Lower lobe of right lung (tissue), 2 donors: ENCODE results near the gene S100PBP. TPM values are rescaled to one million over a fixed set of nuclear protein-coding genes. Genes with fewer than 3 reads are reported as not detected.

Experiments
- ATAC-seq, 2 donors: fragments of 200-7000 bp; cut with Tn5 transposase; one replicate each; pipeline ENCODE4 v1.9.1; 2020 to 2022; ENCODE audit warnings: mild to moderate bottlenecking in 2 of 2, moderate library complexity in 2 of 2
- DNase-seq: peaks from one replicate; pipeline ENCODE4 v3.0.0-alpha.2; 2020
- H3K27ac ChIP-seq: fragments of 200-600 bp; one replicate; pipeline ENCODE4 v1.8.0; 2022
- H3K27me3 ChIP-seq: fragments of 200-600 bp; one replicate; pipeline ENCODE4 v1.8.0; 2022; ENCODE audit warnings: low read depth
- H3K36me3 ChIP-seq: fragments of 200-600 bp; one replicate; pipeline ENCODE4 v1.8.0; 2022; ENCODE audit warnings: mild to moderate bottlenecking
- H3K4me1 ChIP-seq: fragments of 200-600 bp; one replicate; pipeline ENCODE4 v1.8.0; 2022
- H3K4me3 ChIP-seq: fragments of 200-600 bp; one replicate; pipeline ENCODE4 v1.8.0; 2022; ENCODE audit warnings: mild to moderate bottlenecking
- H3K9me3 ChIP-seq: fragments of 200-600 bp; one replicate; pipeline ENCODE4 v1.8.0; 2022
- intact Hi-C: fragments of 100-400 bp; cut with DNase I; formaldehyde crosslinking; loops from one replicate; pipeline ENCODE4 v1.11.0; 2022
- total RNA-seq: library from RNA; stranded (reverse); fragmentation: NEBNext Ultra II Directional; extraction: Animal tissue kit (Norgen Biotek cat#: 25700); gene quantifications from one replicate; pipeline ENCODE4 v1.2.1, GENCODE V29; 2021
- TF ChIP-seq, protein P1 (sequence below): fragments of 200-600 bp; IDR thresholded peaks from one replicate; pipeline ENCODE4 v1.8.0; 2022; ENCODE audit warnings: antibody characterized with exemption, mild to moderate bottlenecking
- donor health status: DM: no; HTN: yes; CAD: no; lungs with severe emphysema.

Gene S100PBP
- total RNA-seq, 1 donor from 2014 or later: 37.5 TPM

DNA sequence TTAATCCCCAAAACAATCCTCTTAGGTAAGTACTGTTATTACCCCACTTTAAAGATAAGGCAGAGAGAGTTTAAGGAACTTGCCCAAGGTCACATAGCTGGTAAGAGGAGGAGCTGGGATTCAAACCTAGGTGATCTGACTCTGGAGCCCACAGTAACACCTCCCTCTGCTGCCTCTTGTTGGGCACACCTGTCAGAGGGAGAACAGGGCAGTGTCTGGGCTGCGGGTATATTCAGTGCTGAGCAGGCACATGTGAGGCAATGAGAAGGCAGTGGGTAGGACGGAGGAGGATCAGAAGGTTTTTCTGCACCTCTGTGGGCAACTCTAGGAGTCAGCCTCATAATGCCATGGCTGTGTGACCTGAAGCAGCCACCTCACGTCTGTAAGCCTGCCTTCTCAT is 70.7 kb downstream of the S100PBP start:
- Histone ChIP-seq H3K27ac (no peak overlapping the region), H3K4me1 (peaks cover 3% of the 10 kb centered on the region), H3K36me3 (no peaks in the 10 kb centered on the region), H3K27me3 (peaks cover 74% of the 10 kb centered on the region), H3K4me3 (no peak overlapping the region), H3K9me3 (no peaks in the 10 kb centered on the region)
- intact Hi-C loops: no loop called here
- DNase-seq: no peak
- TF ChIP-seq, protein P1, sequence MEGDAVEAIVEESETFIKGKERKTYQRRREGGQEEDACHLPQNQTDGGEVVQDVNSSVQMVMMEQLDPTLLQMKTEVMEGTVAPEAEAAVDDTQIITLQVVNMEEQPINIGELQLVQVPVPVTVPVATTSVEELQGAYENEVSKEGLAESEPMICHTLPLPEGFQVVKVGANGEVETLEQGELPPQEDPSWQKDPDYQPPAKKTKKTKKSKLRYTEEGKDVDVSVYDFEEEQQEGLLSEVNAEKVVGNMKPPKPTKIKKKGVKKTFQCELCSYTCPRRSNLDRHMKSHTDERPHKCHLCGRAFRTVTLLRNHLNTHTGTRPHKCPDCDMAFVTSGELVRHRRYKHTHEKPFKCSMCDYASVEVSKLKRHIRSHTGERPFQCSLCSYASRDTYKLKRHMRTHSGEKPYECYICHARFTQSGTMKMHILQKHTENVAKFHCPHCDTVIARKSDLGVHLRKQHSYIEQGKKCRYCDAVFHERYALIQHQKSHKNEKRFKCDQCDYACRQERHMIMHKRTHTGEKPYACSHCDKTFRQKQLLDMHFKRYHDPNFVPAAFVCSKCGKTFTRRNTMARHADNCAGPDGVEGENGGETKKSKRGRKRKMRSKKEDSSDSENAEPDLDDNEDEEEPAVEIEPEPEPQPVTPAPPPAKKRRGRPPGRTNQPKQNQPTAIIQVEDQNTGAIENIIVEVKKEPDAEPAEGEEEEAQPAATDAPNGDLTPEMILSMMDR: no peak
- no peak for ATAC-seq

DNA sequence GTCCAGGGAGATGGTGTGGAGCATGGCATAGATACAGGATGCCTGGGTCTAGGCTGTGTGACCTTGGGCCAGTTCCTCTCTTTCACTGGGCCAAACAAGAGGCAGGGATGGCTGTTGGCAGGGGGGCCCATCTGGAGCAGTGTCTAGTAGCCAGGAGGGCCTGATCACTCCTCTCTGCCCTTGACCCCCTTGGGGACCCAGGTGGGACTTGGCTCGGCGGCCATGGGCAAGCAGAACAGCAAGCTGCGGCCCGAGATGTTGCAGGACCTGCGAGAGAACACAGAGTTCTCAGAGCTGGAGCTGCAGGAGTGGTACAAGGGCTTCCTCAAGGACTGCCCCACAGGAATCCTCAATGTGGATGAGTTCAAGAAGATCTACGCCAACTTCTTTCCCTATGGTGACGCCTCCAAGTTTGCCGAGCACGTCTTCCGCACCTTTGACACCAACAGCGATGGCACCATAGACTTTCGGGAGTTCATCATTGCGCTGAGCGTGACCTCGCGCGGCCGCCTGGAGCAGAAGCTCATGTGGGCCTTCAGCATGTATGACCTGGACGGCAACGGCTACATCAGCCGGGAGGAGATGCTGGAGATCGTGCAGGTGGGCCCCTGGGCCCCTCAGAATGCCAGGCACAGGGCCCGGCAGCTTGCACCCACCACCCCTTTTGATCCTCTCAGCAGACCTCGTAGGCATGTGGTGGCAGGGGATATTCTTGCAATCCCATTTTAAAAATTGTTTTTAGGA is 71.4 kb downstream of the S100PBP start:
- DNase-seq (no peak), ATAC-seq (no peak)
- Histone ChIP-seq H3K4me1 (peaks cover 9% of the 10 kb centered on the region), H3K27me3 (peaks cover 77% of the 10 kb centered on the region), H3K36me3 (no peaks in the 10 kb centered on the region), H3K9me3 (no peaks in the 10 kb centered on the region), H3K4me3 (no peak overlapping the region), H3K27ac (no peak overlapping the region)
- intact Hi-C loops: no loop called here
- TF ChIP-seq, protein P1: no peak

DNA sequence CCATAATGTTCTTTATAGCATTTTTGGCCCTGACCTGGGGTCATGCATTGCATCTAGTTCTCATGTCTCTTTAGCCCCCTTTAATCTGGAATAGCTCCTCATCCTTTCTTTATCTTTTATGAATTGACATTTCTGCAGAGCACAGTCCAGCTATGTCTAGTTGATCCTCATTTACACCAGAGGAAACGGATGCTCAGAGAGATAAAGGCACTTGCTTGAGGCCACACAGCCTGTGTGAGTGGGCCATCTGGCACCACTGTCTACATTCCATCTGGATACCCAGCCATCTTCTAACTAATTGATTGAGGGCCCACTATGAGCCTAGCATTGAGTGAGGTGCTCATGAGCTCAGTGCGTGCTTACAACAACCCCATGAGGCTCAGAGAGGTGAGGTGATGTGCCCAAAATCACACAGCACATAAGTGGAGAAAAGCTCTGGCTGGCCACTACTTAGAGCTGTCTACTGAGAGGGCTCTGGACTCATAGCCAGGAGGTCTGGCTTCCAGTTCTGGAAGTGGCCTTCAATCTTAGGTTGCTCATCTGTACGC is 72.4 kb downstream of the S100PBP start:
- Histone ChIP-seq H3K27me3 (peaks cover 79% of the 10 kb centered on the region), H3K4me1 (peaks cover 9% of the 10 kb centered on the region), H3K36me3 (no peaks in the 10 kb centered on the region), H3K9me3 (no peaks in the 10 kb centered on the region), H3K4me3 (no peak overlapping the region), H3K27ac (no peak overlapping the region)
- ATAC-seq (no peak), DNase-seq (no peak)
- intact Hi-C loops: no loop called here
- TF ChIP-seq, protein P1: no peak

DNA sequence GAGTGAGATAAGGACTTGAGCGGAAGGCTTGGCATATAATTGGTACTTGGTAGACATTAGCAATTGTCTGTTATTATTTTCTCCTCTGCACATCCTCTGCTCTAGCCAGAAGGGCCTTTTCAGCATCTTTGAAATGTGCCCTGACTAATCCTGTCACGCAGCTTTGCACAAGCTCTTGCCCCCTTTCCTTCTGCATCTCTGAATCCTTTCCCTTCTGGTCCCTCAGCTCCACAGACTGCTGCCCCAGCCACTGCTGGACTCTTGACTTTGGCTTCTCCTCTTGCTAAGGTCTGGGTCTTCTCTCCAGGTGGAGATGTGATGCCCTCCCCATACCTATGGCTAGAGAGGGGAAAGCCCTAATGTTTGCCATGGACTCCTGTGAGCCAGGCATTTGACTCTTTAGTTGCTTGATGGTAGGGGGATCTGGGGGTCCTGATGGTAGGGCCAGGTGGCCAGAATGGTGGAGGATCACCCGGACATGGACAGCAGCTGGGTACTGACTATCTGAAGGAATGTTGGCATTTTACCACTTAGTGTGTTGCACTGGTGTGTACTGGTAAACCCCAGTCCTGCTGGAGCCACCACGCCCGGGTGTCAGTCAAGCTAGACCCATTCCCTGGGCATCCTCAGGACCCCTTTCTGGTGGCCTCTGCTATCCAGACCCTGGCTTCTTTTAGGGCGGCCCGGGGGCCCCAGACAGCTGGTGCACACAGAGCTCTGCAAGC is 73.2 kb downstream of the S100PBP start:
- Histone ChIP-seq H3K27ac (no peak overlapping the region), H3K4me1 (peaks cover 9% of the 10 kb centered on the region), H3K4me3 (no peak overlapping the region), H3K27me3 (peaks cover 71% of the 10 kb centered on the region), H3K36me3 (no peaks in the 10 kb centered on the region), H3K9me3 (no peaks in the 10 kb centered on the region)
- TF ChIP-seq, protein P1: no peak
- intact Hi-C loops: no loop called here
- DNase-seq (no peak), ATAC-seq (no peak)

DNA sequence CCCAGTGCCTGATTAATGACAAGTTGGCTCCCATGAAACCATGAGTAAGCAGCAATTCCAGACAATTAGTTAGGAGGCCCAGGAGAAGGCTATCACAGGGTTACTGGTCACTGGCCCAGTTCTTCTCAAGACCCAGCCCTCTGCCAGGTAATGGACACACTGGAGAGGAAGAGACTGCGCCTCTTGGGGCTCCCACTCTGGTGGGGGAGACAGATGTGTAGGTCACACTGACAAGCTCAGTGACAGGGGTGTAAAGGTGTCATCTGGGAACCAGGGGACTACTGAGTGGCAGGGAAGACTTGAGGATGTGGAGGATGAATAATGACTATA is 73.8 kb downstream of the S100PBP start:
- Histone ChIP-seq H3K36me3 (no peaks in the 10 kb centered on the region), H3K4me1 (peaks cover 9% of the 10 kb centered on the region), H3K4me3 (no peak overlapping the region), H3K9me3 (no peaks in the 10 kb centered on the region), H3K27me3 (peaks cover 66% of the 10 kb centered on the region), H3K27ac (no peak overlapping the region)
- TF ChIP-seq, protein P1: no peak
- ATAC-seq (no peak), DNase-seq (no peak)
- intact Hi-C loops: no loop called here
